Cardiac septum (tissue), 1 donor: ENCODE results near the gene SYCP2. TPM values are rescaled to one million over a fixed set of nuclear protein-coding genes. Genes with fewer than 3 reads are reported as not detected.

Experiments
- DNase-seq: peaks from one replicate; pipeline ENCODE4 v3.0.0-alpha.2; 2020; ENCODE audit warnings: low spot score
- intact Hi-C: fragments of 100-400 bp; cut with DNase I; formaldehyde crosslinking; loops from one replicate; pipeline ENCODE4 v1.14.0; 2022
- total RNA-seq: library from RNA; stranded (reverse); fragmentation: NEBNext Ultra II Directional; extraction: Animal tissue kit (Norgen Biotek cat#: 25700); gene quantifications from one replicate; pipeline ENCODE4 v1.2.1, GENCODE V29; 2021
- donor health status: DM: no; HTN: no; CAD: no.

SYCP2 gene
- total RNA-seq, 1 donor from 2014 or later: 0.94 TPM

GRCh38 chr20:59814840-59815340 is 118.5 kb downstream of the SYCP2 start:
- intact Hi-C loops: no loop called here
- DNase-seq: peak; percentile 31

- DNase-seq: peak; percentile 67
- intact Hi-C loops: no loop called here
Observed at GRCh38 chr20:59813948-59814839, 119.2 kb downstream of the SYCP2 start.

Other genes with a start within 250 kb of the SYCP2 start
- gene PPP1R3D, start 6.7 kb upstream of the SYCP2 start, total RNA-seq: 7.2 TPM
- gene FAM217B, start 6.8 kb upstream of the SYCP2 start, total RNA-seq: 15.6 TPM
- 0.54 TPM for gene CDH26, start 24.8 kb upstream of the SYCP2 start, total RNA-seq